Dendritic cell treated with granulocyte-macrophage colony-stimulating factor and Interleukin-4, amounts not matched to agents 40 ng/mL and 50 ng/mL, for 4 days (primary cell): Measurements from ENCODE around the gene SYNJ2.

Source experiments
- H3K27ac Mint-ChIP-seq: one replicate; pipeline ENCODE4 v1.8.0; 2022; ENCODE audit warnings: mild to moderate bottlenecking, mixed read lengths
- H3K27me3 Mint-ChIP-seq: one replicate; pipeline ENCODE4 v1.8.0; 2022; ENCODE audit warnings: mild to moderate bottlenecking, mixed read lengths
- H3K36me3 Mint-ChIP-seq: one replicate; pipeline ENCODE4 v1.8.0; 2022; ENCODE audit warnings: low read depth, mixed read lengths
- H3K4me1 Mint-ChIP-seq: one replicate; pipeline ENCODE4 v1.8.0; 2022; ENCODE audit warnings: low read depth, mixed read lengths
- H3K4me3 Mint-ChIP-seq: one replicate; pipeline ENCODE4 v1.8.0; 2022; ENCODE audit warnings: mild to moderate bottlenecking, moderate library complexity, mixed read lengths
- H3K9me3 Mint-ChIP-seq: one replicate; pipeline ENCODE4 v1.8.0; 2022; ENCODE audit warnings: mixed read lengths
- intact Hi-C: fragments of 100-400 bp; cut with micrococcal nuclease; formaldehyde crosslinking; loops from one replicate; pipeline ENCODE4 v1.15.0; 2022

The SYNJ2 gene

DNA sequence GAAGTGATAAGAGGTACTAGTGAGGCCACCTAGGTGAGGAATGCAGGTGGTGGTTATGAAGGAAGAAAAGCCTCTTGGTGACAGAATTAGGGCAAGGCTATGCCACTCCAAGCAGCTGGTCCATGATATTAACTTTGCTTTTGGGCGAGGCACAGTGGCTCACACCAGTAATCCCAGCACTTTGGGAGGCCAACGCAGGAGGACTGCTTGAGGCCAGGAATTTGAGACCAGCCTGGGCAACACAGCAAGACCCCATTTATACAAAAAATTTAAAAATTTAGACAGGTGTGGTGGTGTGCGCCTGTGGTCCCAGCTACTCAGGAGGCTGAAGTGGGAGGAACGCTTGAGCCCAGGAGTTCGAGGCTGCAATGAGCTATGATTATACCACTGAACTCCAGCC lies 130.3 kb downstream of the SYNJ2 start:
- no peak overlapping the region for H3K27ac Mint-ChIP-seq
- peaks cover 79% of the 10 kb centered on the region for H3K36me3 Mint-ChIP-seq
- no peaks in the 10 kb centered on the region for H3K4me1 Mint-ChIP-seq

GRCh38 chr6:158113802-158114201 lies 132.1 kb downstream of the SYNJ2 start:
- peaks cover 89% of the 10 kb centered on the region for H3K36me3 Mint-ChIP-seq
- H3K27me3 Mint-ChIP-seq = no peaks in the 10 kb centered on the region
- H3K4me3 Mint-ChIP-seq = no peak overlapping the region
- intact Hi-C loops = no loop called here
- H3K9me3 Mint-ChIP-seq = no peaks in the 10 kb centered on the region
- H3K27ac Mint-ChIP-seq = no peak overlapping the region
- H3K4me1 Mint-ChIP-seq = no peaks in the 10 kb centered on the region

More for the DNA sequence above, 130.3 kb downstream of the SYNJ2 start:
- Mint-ChIP-seq H3K27me3 (no peaks in the 10 kb centered on the region), H3K9me3 (no peaks in the 10 kb centered on the region), H3K4me3 (no peak overlapping the region)
- intact Hi-C loops = no loop called here

GRCh38 chr6:158115102-158115501 lies 133.4 kb downstream of the SYNJ2 start:
- Mint-ChIP-seq H3K27me3 (no peaks in the 10 kb centered on the region), H3K9me3 (no peaks in the 10 kb centered on the region), H3K27ac (no peak overlapping the region), H3K4me1 (no peaks in the 10 kb centered on the region), H3K4me3 (no peak overlapping the region), H3K36me3 (peaks cover 80% of the 10 kb centered on the region)
- intact Hi-C loops = no loop called here

DNA sequence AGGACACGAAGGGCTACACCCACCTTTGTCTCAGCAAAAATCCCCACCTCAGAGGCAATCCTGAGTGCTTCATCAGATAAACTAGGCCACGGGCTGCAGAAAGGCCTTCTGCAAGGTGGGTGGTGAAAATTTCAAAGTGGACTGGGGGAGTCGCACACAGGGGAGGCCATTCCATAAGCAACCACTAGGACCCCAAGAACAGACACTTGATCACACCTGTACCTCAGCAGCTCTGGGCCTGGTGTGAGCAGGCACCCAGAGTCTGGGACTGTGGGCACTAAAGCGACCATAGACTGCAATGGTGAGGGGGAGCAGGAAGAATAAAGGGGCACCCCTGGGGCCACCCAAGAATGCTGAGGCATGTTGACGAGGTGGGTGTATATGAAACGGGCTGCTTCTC lies 133.8 kb downstream of the SYNJ2 start:
- no peaks in the 10 kb centered on the region for H3K27me3 Mint-ChIP-seq
- no peak overlapping the region for H3K4me3 Mint-ChIP-seq
- intact Hi-C loops = no loop called here
- no peaks in the 10 kb centered on the region for H3K4me1 Mint-ChIP-seq
- no peaks in the 10 kb centered on the region for H3K9me3 Mint-ChIP-seq
- peaks cover 83% of the 10 kb centered on the region for H3K36me3 Mint-ChIP-seq
- no peak overlapping the region for H3K27ac Mint-ChIP-seq

DNA sequence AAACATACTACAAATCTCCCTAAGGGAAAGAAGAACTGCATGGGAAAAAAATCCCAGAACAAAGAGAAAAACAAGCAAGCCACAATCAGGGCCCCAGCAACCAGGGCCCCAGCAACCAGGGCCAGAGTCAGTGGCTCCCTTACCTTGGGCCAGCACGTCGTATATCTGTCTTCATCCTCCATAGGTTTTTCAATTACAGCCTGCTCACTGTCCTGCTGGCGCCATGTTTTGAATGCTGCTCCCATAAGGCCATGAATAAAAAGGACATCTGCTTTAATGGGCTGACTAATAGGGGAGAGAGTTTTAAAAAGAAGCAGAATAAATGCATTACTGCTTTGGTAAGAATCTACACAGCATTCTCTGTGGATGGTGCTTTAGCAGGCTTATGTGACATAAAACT lies 137.2 kb downstream of the SYNJ2 start:
- intact Hi-C loops = no loop called here
- no peaks in the 10 kb centered on the region for H3K9me3 Mint-ChIP-seq

DNA sequence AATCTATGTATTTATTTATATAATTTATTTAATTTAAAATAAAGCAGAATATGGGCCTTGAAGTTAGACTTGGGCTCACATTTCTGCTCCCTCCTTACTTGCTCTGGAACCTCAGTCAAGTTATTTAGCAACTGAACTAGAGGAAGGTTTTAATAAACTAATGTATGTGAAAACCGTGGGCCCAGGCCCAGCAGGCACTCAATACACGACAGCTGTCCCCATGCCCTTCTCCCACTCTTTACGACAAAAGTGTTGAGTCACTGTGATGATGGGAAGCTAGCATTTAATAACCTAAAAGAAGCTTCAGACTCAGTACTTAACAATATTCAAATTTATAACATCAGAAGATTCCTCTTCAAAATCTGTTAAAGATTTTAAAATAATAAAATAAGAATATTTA lies 139.7 kb downstream of the SYNJ2 start:
- no peak overlapping the region for H3K4me3 Mint-ChIP-seq
- no peak overlapping the region for H3K27ac Mint-ChIP-seq
- no peaks in the 10 kb centered on the region for H3K4me1 Mint-ChIP-seq
- peaks cover 72% of the 10 kb centered on the region for H3K36me3 Mint-ChIP-seq
- no peaks in the 10 kb centered on the region for H3K9me3 Mint-ChIP-seq
- no peaks in the 10 kb centered on the region for H3K27me3 Mint-ChIP-seq
- intact Hi-C loops = no loop called here

More for the DNA sequence above, 137.2 kb downstream of the SYNJ2 start:
- Mint-ChIP-seq H3K36me3 (peaks cover 74% of the 10 kb centered on the region), H3K4me1 (no peaks in the 10 kb centered on the region), H3K27ac (no peak overlapping the region), H3K27me3 (no peaks in the 10 kb centered on the region), H3K4me3 (no peak overlapping the region)

DNA sequence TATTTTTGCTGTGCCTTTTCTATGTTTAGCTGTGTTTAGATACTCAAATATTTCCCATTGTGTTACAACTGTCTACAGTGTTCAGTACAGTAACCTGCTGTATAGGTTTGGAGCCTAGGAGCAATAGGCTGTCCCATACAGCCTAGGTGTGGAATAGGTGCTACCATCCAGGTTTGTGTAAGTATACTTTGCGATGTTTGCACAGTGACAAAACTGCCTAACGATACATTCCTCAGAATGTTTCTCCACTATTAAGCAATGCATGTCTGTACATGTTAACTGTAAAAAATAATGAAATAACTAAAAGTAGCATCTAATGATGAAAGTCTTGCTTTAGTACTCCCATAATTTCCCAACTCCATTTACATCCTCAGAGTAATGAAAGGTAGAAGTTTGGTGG lies 140.4 kb downstream of the SYNJ2 start:
- H3K27me3 Mint-ChIP-seq = no peaks in the 10 kb centered on the region
- no peak overlapping the region for H3K27ac Mint-ChIP-seq
- peaks cover 65% of the 10 kb centered on the region for H3K36me3 Mint-ChIP-seq
- no peaks in the 10 kb centered on the region for H3K4me1 Mint-ChIP-seq
- H3K9me3 Mint-ChIP-seq = no peaks in the 10 kb centered on the region
- intact Hi-C loops = no loop called here
- no peak overlapping the region for H3K4me3 Mint-ChIP-seq

GRCh38 chr6:158124288-158124687 lies 142.6 kb downstream of the SYNJ2 start:
- Mint-ChIP-seq H3K9me3 (no peaks in the 10 kb centered on the region), H3K4me3 (no peak overlapping the region), H3K27ac (no peak overlapping the region), H3K4me1 (no peaks in the 10 kb centered on the region), H3K27me3 (no peaks in the 10 kb centered on the region), H3K36me3 (peaks cover 59% of the 10 kb centered on the region)
- intact Hi-C loops = no loop called here

DNA sequence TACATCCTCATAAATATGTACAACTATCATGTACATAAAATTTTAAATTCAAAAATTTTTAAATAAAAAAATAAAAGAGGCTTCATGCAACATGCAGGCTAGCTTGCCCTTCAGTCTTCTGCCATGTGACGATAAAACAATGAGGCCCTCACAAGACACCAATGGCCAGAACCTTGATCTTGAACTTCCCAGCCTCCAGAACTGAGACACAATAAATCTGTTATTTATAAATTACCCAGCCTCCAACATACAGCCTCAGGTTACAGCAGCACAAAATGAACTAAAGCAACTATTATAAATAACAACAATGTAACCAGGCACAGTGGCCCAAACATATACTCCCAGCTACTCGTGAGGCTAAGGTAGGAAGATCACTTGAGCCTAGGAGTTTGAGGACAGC lies 143.6 kb downstream of the SYNJ2 start:
- H3K27me3 Mint-ChIP-seq = no peaks in the 10 kb centered on the region
- H3K4me3 Mint-ChIP-seq = no peak overlapping the region
- H3K4me1 Mint-ChIP-seq = no peaks in the 10 kb centered on the region
- H3K36me3 Mint-ChIP-seq = peaks cover 62% of the 10 kb centered on the region
- no peak overlapping the region for H3K27ac Mint-ChIP-seq
- intact Hi-C loops = no loop called here
- no peaks in the 10 kb centered on the region for H3K9me3 Mint-ChIP-seq

DNA sequence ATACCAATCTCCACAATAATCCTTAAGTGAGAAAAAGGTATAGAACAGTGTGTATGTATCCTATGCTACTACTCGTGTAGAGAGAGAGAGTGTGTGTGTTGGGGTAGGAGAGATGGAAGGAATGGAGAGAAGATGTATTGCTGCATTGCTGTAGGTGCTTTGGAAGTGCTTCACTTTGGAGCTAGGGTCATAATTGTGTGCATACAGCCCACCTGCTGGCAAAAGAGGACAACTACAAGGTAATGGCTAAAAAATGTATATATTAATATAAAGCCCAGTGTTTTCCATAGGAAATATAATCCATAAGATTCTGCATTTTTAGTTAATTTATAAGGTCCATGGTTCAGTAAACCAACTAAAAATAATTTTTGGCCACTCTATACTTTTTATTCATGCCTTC lies 150.3 kb downstream of the SYNJ2 start:
- intact Hi-C loops = no loop called here
- Mint-ChIP-seq H3K4me3 (no peak overlapping the region), H3K36me3 (peaks cover 41% of the 10 kb centered on the region), H3K9me3 (no peaks in the 10 kb centered on the region), H3K27me3 (no peaks in the 10 kb centered on the region), H3K27ac (no peak overlapping the region), H3K4me1 (no peaks in the 10 kb centered on the region)

GRCh38 chr6:158142789-158143188 lies 161.1 kb downstream of the SYNJ2 start:
- Mint-ChIP-seq H3K27ac (no peak overlapping the region), H3K9me3 (no peaks in the 10 kb centered on the region), H3K36me3 (peaks cover 77% of the 10 kb centered on the region), H3K27me3 (no peaks in the 10 kb centered on the region), H3K4me3 (no peak overlapping the region), H3K4me1 (no peaks in the 10 kb centered on the region)
- intact Hi-C loops = no loop called here

DNA sequence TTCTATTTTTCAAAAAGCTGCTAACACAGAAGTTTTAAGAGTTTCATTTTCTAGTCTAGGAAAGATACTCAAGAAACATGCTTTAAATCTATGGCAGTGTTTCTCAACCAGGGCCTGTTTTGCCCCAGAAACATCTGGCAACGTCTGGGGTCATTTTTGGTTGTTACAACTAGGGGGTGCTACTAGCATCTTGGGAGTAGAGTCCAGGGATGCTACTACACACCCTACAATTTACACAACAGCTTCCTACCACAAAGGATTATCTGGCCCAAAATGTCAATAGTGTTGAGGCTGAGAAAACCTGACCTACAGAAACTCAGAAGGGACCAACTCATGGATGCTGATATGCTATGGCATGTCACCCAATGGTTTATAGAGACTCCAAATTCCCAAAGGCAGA lies 162.0 kb downstream of the SYNJ2 start:
- no peaks in the 10 kb centered on the region for H3K4me1 Mint-ChIP-seq
- intact Hi-C loops = no loop called here

More for the DNA sequence above, 162.0 kb downstream of the SYNJ2 start:
- Mint-ChIP-seq H3K9me3 (no peaks in the 10 kb centered on the region), H3K4me3 (no peak overlapping the region), H3K27ac (no peak overlapping the region), H3K36me3 (peaks cover 73% of the 10 kb centered on the region), H3K27me3 (no peaks in the 10 kb centered on the region)
